ENCODE data around the gene KCNMA1. TPM values are rescaled to one million over a fixed set of nuclear protein-coding genes. Genes with fewer than 3 reads are reported as not detected.

The KCNMA1 gene
- total and polyA plus RNA-seq, 2 donors (not counting 1 experiment from before 2014, with no cell fraction given) = 0.82 to 3.1 TPM

- no peak overlapping the region for H3K9ac ChIP-seq (ENCODE audit: low read length)
- peaks cover 0 to 7% (median 2%) of the 10 kb centered on the region in 4 experiments for H3K27me3 ChIP-seq (replicated peaks in 1 of 4; ENCODE audit: control extremely low read depth in 1 of 4, control insufficient read depth in 3 of 4, insufficient read depth in 4 of 4, low read length in 3 of 4)
- H3K4me1 ChIP-seq (ENCODE audit: control insufficient read depth in 2 of 2, insufficient read depth in 2 of 2, low read length in 2 of 2) = peaks cover 0 to 4% of the 10 kb centered on the region in 2 donors
- TF ChIP-seq, protein P1, sequence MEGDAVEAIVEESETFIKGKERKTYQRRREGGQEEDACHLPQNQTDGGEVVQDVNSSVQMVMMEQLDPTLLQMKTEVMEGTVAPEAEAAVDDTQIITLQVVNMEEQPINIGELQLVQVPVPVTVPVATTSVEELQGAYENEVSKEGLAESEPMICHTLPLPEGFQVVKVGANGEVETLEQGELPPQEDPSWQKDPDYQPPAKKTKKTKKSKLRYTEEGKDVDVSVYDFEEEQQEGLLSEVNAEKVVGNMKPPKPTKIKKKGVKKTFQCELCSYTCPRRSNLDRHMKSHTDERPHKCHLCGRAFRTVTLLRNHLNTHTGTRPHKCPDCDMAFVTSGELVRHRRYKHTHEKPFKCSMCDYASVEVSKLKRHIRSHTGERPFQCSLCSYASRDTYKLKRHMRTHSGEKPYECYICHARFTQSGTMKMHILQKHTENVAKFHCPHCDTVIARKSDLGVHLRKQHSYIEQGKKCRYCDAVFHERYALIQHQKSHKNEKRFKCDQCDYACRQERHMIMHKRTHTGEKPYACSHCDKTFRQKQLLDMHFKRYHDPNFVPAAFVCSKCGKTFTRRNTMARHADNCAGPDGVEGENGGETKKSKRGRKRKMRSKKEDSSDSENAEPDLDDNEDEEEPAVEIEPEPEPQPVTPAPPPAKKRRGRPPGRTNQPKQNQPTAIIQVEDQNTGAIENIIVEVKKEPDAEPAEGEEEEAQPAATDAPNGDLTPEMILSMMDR (IDR thresholded peaks at IDR 0.05) = no peak
- TF ChIP-seq EZH2 (IDR thresholded peaks at IDR 0.05; ENCODE audit: borderline replicate concordance, insufficient read depth, low read depth, low read length, poor library complexity, severe bottlenecking) = no peak
- Mint-ChIP-seq H3K27me3 (peaks cover 11% of the 10 kb centered on the region), H3K9me3 (ENCODE audit: insufficient read depth) (no peaks in the 10 kb centered on the region), H3K27ac (no peak overlapping the region), H3K4me1 (peaks cover 17% of the 10 kb centered on the region), H3K4me3 (no peak overlapping the region)
- H3K9me3 ChIP-seq (ENCODE audit: control extremely low read depth in 1 of 3, control insufficient read depth in 2 of 3, insufficient read depth in 1 of 3, low read length in 2 of 3) = no peaks in the 10 kb centered on the region
- no CpG with 5 or more reads among the region's 1 CpG for WGBS (ENCODE audit: insufficient coverage)
- no peaks in the 10 kb centered on the region for H3K79me2 ChIP-seq (ENCODE audit: control insufficient read depth, insufficient read depth, low read length)
- H2AFZ ChIP-seq (ENCODE audit: insufficient read depth, low read depth, low read length, poor library complexity, severe bottlenecking) = no peak overlapping the region
- ChIA-PET CTCF (no interaction called here), POLR2A (no interaction called here)
- no peak for DNase-seq
- intact Hi-C loops (cut with micrococcal nuclease) = no loop called here
- H4K20me1 ChIP-seq (ENCODE audit: control insufficient read depth, insufficient read depth, low read length, poor library complexity, severe bottlenecking) = no peaks in the 10 kb centered on the region
- no peaks in the 10 kb centered on the region for H3K36me3 ChIP-seq (replicated peaks in 1 of 2; ENCODE audit: control extremely low read depth in 1 of 2, control insufficient read depth in 1 of 2, extremely low read depth in 1 of 2, insufficient read depth in 2 of 2, low read length in 1 of 2)
- no peak for ATAC-seq (ENCODE audit: low read depth)
- H3K4me3 ChIP-seq (ENCODE audit: control extremely low read depth in 1 of 5, extremely low read depth in 1 of 5, insufficient read depth in 1 of 5, low read depth in 2 of 5, low read length in 4 of 5) = no peak overlapping the region
- no peak overlapping the region for H3K27ac ChIP-seq (ENCODE audit: low read length in 2 of 2)
- no peak overlapping the region for H3K4me2 ChIP-seq (replicated peaks; ENCODE audit: low read depth, low read length, poor library complexity, severe bottlenecking)
These were observed 77.1 kb downstream of the KCNMA1 start for GRCh38 chr10:77560471-77560870.

- no peaks in the 10 kb centered on the region for H3K36me3 ChIP-seq (replicated peaks in 1 of 2; ENCODE audit: control extremely low read depth in 1 of 2, control insufficient read depth in 1 of 2, extremely low read depth in 1 of 2, insufficient read depth in 2 of 2, low read length in 1 of 2)
- no peak overlapping the region for H3K27ac ChIP-seq (ENCODE audit: low read length in 2 of 2)
- ChIA-PET CTCF (no interaction called here), POLR2A (no interaction called here)
- Mint-ChIP-seq H3K9me3 (ENCODE audit: insufficient read depth) (no peaks in the 10 kb centered on the region), H3K4me3 (no peak overlapping the region), H3K27ac (no peak overlapping the region), H3K27me3 (peaks cover 11% of the 10 kb centered on the region), H3K4me1 (peaks cover 17% of the 10 kb centered on the region)
- H3K9ac ChIP-seq (ENCODE audit: low read length) = no peak overlapping the region
- H3K9me3 ChIP-seq (ENCODE audit: control extremely low read depth in 1 of 3, control insufficient read depth in 2 of 3, insufficient read depth in 1 of 3, low read length in 2 of 3) = no peaks in the 10 kb centered on the region
- H3K4me1 ChIP-seq (ENCODE audit: control insufficient read depth in 2 of 2, insufficient read depth in 2 of 2, low read length in 2 of 2) = peaks cover 0 to 4% of the 10 kb centered on the region in 2 donors
- H2AFZ ChIP-seq (ENCODE audit: insufficient read depth, low read depth, low read length, poor library complexity, severe bottlenecking) = no peak overlapping the region
- intact Hi-C loops (cut with micrococcal nuclease) = no loop called here
- no peak overlapping the region for H3K4me2 ChIP-seq (replicated peaks; ENCODE audit: low read depth, low read length, poor library complexity, severe bottlenecking)
- no peaks in the 10 kb centered on the region for H3K79me2 ChIP-seq (ENCODE audit: control insufficient read depth, insufficient read depth, low read length)
- H3K4me3 ChIP-seq (ENCODE audit: control extremely low read depth in 1 of 5, extremely low read depth in 1 of 5, insufficient read depth in 1 of 5, low read depth in 2 of 5, low read length in 4 of 5) = no peak overlapping the region
- H3K27me3 ChIP-seq (replicated peaks in 1 of 4; ENCODE audit: control extremely low read depth in 1 of 4, control insufficient read depth in 3 of 4, insufficient read depth in 4 of 4, low read length in 3 of 4) = peaks cover 0 to 7% (median 2%) of the 10 kb centered on the region in 4 experiments
- TF ChIP-seq EZH2 (IDR thresholded peaks at IDR 0.05; ENCODE audit: borderline replicate concordance, insufficient read depth, low read depth, low read length, poor library complexity, severe bottlenecking) = no peak
- TF ChIP-seq, protein P1 (IDR thresholded peaks at IDR 0.05) = no peak
- no peak for DNase-seq
- ATAC-seq (ENCODE audit: low read depth) = no peak
- no peaks in the 10 kb centered on the region for H4K20me1 ChIP-seq (ENCODE audit: control insufficient read depth, insufficient read depth, low read length, poor library complexity, severe bottlenecking)
- WGBS (ENCODE audit: insufficient coverage) = 95% methylated on average over 3 of the region's 3 CpGs
These were observed 77.6 kb downstream of the KCNMA1 start for GRCh38 chr10:77560052-77560451.

Measured in B cell (primary cell).